Stimulated activated CD4-positive, alpha-beta T cell treated with anti-CD3 and anti-CD28 coated beads, Interleukin-2, amount 100 ng/mL, for 48 hours (primary cell): ENCODE data around the gene TSPAN17.
A peak's percentile ranks its signal among the peaks of the same experiment; 100 is the strongest.
"Not testable (repeated sequence)": the region's sequence is repeated elsewhere in the genome, so short reads cannot be mapped to it uniquely, and the experiment has no call there.

Source experiments
- DNase-seq, 2 donors: peaks; one replicate each; pipeline ENCODE4 v3.0.0-alpha.2; 2020

Gene TSPAN17

DNA sequence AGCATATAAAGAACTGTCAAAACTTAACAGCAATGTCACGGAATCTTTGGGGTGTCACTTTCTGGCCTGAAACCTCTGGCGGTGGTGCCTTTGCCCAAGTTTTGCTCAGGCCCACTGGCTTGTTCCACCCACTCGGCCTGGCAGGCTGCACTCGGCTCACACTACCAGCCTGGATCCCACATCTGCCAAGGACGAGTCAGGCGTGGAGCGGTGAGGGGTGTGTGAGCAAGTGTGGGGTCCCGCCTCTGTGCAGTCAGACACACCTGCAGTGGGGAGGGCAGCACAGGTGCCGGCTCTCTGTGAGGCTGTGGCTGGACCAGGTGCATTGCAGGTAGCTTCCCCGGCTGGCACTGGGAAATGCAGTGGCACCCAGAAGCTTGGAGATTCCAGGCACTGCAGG is 40.0 kb downstream of the TSPAN17 start:
- DNase-seq = no peak

DNA sequence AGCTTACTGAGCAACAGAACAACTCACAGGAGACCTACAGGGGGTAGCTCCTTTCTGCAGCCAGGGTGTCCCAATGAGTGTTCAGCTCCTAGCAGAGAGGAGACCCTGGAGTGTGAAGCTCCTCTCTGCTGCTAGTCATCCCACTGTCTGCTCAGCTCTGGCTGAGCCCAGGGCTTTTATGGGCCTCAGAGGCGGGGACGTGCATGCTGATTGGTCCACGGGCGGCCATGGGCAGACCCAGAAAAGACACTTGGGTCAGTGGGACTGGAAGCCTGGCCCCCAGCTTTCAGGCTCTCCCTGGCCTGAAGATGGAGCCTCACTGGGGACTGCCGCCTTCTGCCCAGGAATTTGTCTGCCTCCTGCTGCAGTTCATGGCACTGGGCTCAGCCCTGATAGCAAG is 40.6 kb downstream of the TSPAN17 start:
- no peak for DNase-seq

DNA sequence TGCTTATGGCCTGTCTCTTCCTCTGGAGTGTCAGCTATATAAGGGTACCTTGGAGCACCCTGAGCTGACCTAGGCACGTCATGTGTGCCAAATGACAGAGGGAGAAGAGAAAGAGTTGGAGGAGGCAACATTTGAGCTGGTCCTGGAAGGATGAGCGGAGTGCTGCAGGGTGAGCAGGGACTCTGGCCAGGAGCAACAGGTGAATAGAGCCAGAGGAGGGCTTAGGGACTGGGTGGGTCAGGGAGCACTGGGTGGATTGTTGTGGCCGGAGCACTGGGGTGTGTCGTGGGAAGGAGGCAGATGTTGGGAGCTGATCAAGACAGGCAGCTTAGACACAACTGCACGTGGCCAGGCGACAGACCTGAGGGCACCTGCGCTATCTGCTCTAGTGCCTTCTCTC is 43.6 kb downstream of the TSPAN17 start:
- DNase-seq = no peak

GRCh38 chr5:176691524-176691923 is 44.2 kb downstream of the TSPAN17 start:
- no peak for DNase-seq

DNA sequence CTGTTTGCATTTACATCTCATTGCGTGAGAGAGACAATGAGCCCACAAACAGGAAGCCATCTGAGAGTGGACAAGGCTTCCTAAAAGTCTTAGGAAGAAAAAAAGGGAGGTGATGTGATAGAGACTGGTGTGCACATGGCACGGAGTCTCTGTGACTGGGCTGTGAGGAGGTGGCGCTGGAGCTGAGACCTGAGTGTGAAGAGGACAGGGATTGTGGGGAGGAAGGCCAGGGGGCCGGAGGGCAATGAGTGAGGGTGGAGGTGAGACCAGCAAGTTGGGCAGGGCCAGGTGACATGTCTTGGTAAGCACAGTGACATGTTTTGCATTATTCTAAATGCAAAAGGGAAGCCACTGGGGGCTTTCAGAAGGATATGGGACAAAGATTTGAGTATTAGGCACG is 45.0 kb downstream of the TSPAN17 start:
- no peak for DNase-seq

GRCh38 chr5:176692839-176693476 is 45.7 kb downstream of the TSPAN17 start:
- no peak for DNase-seq

- DNase-seq = no peak
Observed at GRCh38 chr5:176693477-176693851, 46.2 kb downstream of the TSPAN17 start.

DNA sequence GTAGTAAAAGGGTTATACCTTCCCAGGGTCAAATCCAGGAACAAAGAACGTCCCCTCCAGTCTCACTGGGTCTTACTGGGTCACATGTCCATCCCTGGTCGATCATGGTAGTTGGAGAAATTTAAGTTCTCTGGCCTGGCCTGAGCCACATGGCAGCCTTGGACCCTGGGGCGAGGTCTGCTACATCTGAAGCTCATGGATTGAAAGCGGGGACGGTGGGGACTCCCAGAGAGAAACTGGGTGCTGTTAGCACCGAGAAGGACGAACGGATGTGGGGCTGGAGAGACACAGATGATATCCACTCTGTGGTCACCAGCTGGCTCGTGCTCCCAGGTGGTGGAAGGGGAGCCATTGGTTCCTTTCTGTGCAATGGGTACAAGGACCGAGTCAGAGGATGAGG is 46.9 kb downstream of the TSPAN17 start:
- no peak for DNase-seq

DNA sequence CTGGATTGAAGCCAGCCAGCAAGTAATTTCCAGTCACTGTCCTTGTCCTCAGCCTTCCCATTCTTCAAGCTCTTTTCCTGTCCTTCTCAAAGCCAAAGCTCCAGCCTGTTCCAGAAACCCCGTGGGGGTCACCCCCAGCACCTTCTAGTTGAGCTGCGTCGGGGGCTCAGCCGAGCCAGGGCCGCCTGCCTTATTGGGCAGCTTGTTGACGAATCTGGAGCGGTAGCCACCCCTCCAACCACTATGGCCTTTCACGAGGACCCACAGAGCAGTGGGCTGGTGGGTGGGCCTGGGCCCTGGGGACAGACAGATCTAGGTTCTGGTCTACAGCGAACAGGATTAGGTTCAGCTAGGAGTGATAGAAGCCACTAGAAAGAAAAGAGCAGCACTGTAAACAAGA is 47.3 kb downstream of the TSPAN17 start:
- no peak for DNase-seq

GRCh38 chr5:176695073-176695472 is 47.8 kb downstream of the TSPAN17 start:
- DNase-seq = no peak

GRCh38 chr5:176697267-176697933 is 50.1 kb downstream of the TSPAN17 start:
- no peak for DNase-seq

GRCh38 chr5:176697934-176698538 is 50.8 kb downstream of the TSPAN17 start:
- no peak for DNase-seq

- not testable (repeated sequence) for DNase-seq
Observed at GRCh38 chr5:176699446-176699845, 52.2 kb downstream of the TSPAN17 start.

GRCh38 chr5:176700239-176700847 is 53.1 kb downstream of the TSPAN17 start:
- DNase-seq = peak in 1 of 2 donors; percentile 9

- DNase-seq = no peak
Observed at GRCh38 chr5:176702671-176703641, 55.7 kb downstream of the TSPAN17 start.

GRCh38 chr5:176703857-176704256 is 56.6 kb downstream of the TSPAN17 start:
- no peak for DNase-seq

DNA sequence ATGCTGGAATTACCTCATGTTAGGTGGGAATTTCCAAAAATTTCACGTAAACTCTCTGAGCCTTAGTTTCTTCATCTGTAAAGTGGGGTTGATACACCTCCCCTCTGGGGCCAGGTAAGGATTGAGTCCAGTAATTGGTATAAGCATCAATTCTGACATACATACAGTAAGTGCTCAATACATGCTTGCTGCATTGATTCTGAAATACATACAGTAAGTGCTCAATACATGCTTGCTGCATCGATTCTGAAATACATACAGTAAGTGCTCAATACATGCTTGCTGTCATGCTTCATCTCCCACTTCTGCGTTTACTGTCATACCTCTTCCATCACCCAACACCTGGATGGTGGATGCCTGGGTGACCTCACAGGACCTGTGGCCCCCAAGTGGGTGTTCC is 57.1 kb downstream of the TSPAN17 start:
- no peak for DNase-seq

GRCh38 chr5:176704817-176705216 is 57.5 kb downstream of the TSPAN17 start:
- no peak for DNase-seq
